CD14-positive monocyte (primary cell): ENCODE data around the gene MEP1A. TPM values are rescaled to one million over a fixed set of nuclear protein-coding genes. Genes with fewer than 3 reads are reported as not detected.

Experiments
- DNase-seq, 3 donors: peaks; one replicate each; pipeline ENCODE4 v3.0.0-alpha.2; 2011 to 2022
- H2AFZ ChIP-seq: 2 replicates; pipeline ENCODE4 v1.6.0; 2012; ENCODE audit warnings: mild to moderate bottlenecking, low read depth, low read length, inconsistent platforms; ENCODE audit not compliant: insufficient read depth, poor library complexity, severe bottlenecking
- H3K27ac ChIP-seq, 2 donors: 1 replicate in 1 of 2; 2 replicates in 1 of 2; pipeline ENCODE4 v1.5.1; 2012 to 2013; ENCODE audit warnings: low read length in 2 of 2, control low read depth in 1 of 2, inconsistent platforms in 1 of 2, low read depth in 1 of 2, mild to moderate bottlenecking in 1 of 2
- H3K27me3 ChIP-seq, 2 donors: one replicate each; pipeline versions ENCODE4 v1.6.0 to v1.6.1; 2011 to 2013; ENCODE audit warnings: low read length in 2 of 2; ENCODE audit not compliant: control insufficient read depth in 2 of 2, insufficient read depth in 2 of 2
- H3K36me3 ChIP-seq, 2 donors: replicated peaks in 1 of 2; 1 replicate in 1 of 2; 2 replicates in 1 of 2; pipeline versions ENCODE4 v1.5.1 to v1.6.1; 2012 to 2013; ENCODE audit warnings: low read length in 2 of 2, control low read depth in 1 of 2, inconsistent platforms in 1 of 2, mild to moderate bottlenecking in 1 of 2; ENCODE audit not compliant: insufficient read depth in 2 of 2, control insufficient read depth in 1 of 2
- H3K4me1 ChIP-seq, 2 donors: 1 replicate in 1 of 2; 2 replicates in 1 of 2; pipeline versions ENCODE4 v1.5.1 to v1.6.1; 2012 to 2013; ENCODE audit warnings: low read length in 2 of 2, control low read depth in 1 of 2, inconsistent platforms in 1 of 2, mild to moderate bottlenecking in 1 of 2, moderate library complexity in 1 of 2; ENCODE audit not compliant: insufficient read depth in 2 of 2, control insufficient read depth in 1 of 2
- H3K4me2 ChIP-seq: replicated peaks from 2 replicates; pipeline ENCODE3; 2012; ENCODE audit warnings: low read length, moderate library complexity, mild to moderate bottlenecking; ENCODE audit not compliant: poor library complexity, severe bottlenecking; ENCODE audit errors: extremely low read depth
- H3K4me3 ChIP-seq, 3 experiments: fragments of 200-600 bp in 1 of 3; sonication (generic) in 1 of 3; replicated peaks in 1 of 3; 1 replicate in 2 of 3; 2 replicates in 1 of 3; pipeline ENCODE4 v1.5.1; 2011 to 2013; ENCODE audit warnings: low read length in 3 of 3, mild to moderate bottlenecking in 3 of 3, control low read depth in 2 of 3, low read depth in 2 of 3, inconsistent platforms in 1 of 3, moderate library complexity in 1 of 3
- H3K79me2 ChIP-seq: 2 replicates; pipeline ENCODE4 v1.6.0; 2012; ENCODE audit warnings: mild to moderate bottlenecking, control low read depth, inconsistent platforms, low read length, moderate library complexity; ENCODE audit not compliant: insufficient read depth
- H3K9ac ChIP-seq: 2 replicates; pipeline ENCODE4 v1.6.0; 2017; ENCODE audit warnings: low read length, mild to moderate bottlenecking; ENCODE audit not compliant: insufficient read depth, poor library complexity, severe bottlenecking
- H3K9me3 ChIP-seq, 2 donors: replicated peaks in 1 of 2; 1 replicate in 1 of 2; 2 replicates in 1 of 2; pipeline versions ENCODE4 v1.5.1 to v1.6.1; 2012 to 2013; ENCODE audit warnings: low read length in 2 of 2, control low read depth in 1 of 2; ENCODE audit not compliant: control insufficient read depth in 1 of 2, insufficient read depth in 1 of 2
- H4K20me1 ChIP-seq: 2 replicates; pipeline ENCODE4 v1.6.0; 2012; ENCODE audit warnings: mild to moderate bottlenecking, low read length, control low read depth, moderate library complexity; ENCODE audit not compliant: insufficient read depth
- H3K27ac Mint-ChIP-seq, 7 donors: one replicate each; pipeline ENCODE4 v1.8.0; 2020; ENCODE audit warnings: mild to moderate bottlenecking in 7 of 7, mixed read lengths in 7 of 7, moderate library complexity in 6 of 7, inconsistent platforms in 2 of 7
- H3K27me3 Mint-ChIP-seq, 3 donors: one replicate each; pipeline ENCODE4 v1.8.0; 2021 to 2022; ENCODE audit warnings: low read depth in 3 of 3, mild to moderate bottlenecking in 3 of 3, mixed read lengths in 3 of 3, moderate library complexity in 3 of 3, inconsistent platforms in 1 of 3
- H3K36me3 Mint-ChIP-seq, 2 donors: one replicate each; pipeline ENCODE4 v1.8.0; 2020; ENCODE audit warnings: mixed read lengths in 2 of 2, inconsistent platforms in 1 of 2, mild to moderate bottlenecking in 1 of 2
- H3K4me1 Mint-ChIP-seq: one replicate; pipeline ENCODE4 v1.8.0; 2020; ENCODE audit warnings: mild to moderate bottlenecking, mixed read lengths
- H3K4me3 Mint-ChIP-seq, 2 donors: one replicate each; pipeline ENCODE4 v1.8.0; 2020; ENCODE audit warnings: mild to moderate bottlenecking in 2 of 2, mixed read lengths in 2 of 2, moderate library complexity in 1 of 2
- H3K9me3 Mint-ChIP-seq, 7 donors: one replicate each; pipeline ENCODE4 v1.8.0; 2020 to 2022; ENCODE audit warnings: mixed read lengths in 7 of 7, mild to moderate bottlenecking in 6 of 7, moderate library complexity in 6 of 7, inconsistent platforms in 2 of 7
- WGBS: methylation state at CpG from one replicate; pipeline ENCODE4 v1.1.5; 2013; ENCODE audit warnings: missing lambda C conversion rate; ENCODE audit not compliant: insufficient coverage; 5-methylcytosine and 5-hydroxymethylcytosine counted together
- intact Hi-C, 2 donors: fragments of 100-400 bp; cut with micrococcal nuclease; formaldehyde crosslinking; loops; one replicate each; pipeline versions ENCODE4 v1.15.0 to v1.15.1; 2023
- polyA plus RNA-seq, 3 donors: library from polyadenylated mRNA; depleted of rRNA in 1 of 3; unstranded in 2 of 3; stranded (reverse) in 1 of 3; fragments of 300-500 nt in 2 of 3; fragments of >200 nt in 1 of 3; fragmentation: Illumina TruSeq in 2 of 3; gene quantifications; 1 replicate in 2 of 3; 2 replicates in 1 of 3; pipeline ENCODE4 v1.2.3, GENCODE V29; 2012 to 2021
- TF ChIP-seq, protein P1 (sequence below): fragments of 200-600 bp; IDR thresholded peaks from one replicate; pipeline ENCODE4 v1.8.0; 2022; ENCODE audit warnings: antibody characterized with exemption, mild to moderate bottlenecking

MEP1A gene
- polyA plus RNA-seq, 3 donors, result 0.05 to 0.10 (median 0.07) TPM

GRCh38 chr6:46867411-46867810 is 74.2 kb downstream of the MEP1A start:
- Mint-ChIP-seq H3K27ac (no peak overlapping the region), H3K36me3 (no peaks in the 10 kb centered on the region), H3K4me1 (no peaks in the 10 kb centered on the region), H3K9me3 (no peaks in the 10 kb centered on the region), H3K4me3 (no peak overlapping the region), H3K27me3 (no peaks in the 10 kb centered on the region)
- Histone ChIP-seq H3K27me3 (no peaks in the 10 kb centered on the region), H3K4me1 (no peaks in the 10 kb centered on the region), H3K4me2 (no peak overlapping the region), H3K4me3 (no peak overlapping the region), H3K79me2 (no peaks in the 10 kb centered on the region), H3K9ac (no peak overlapping the region), H2AFZ (no peak overlapping the region), H3K27ac (no peak overlapping the region), H3K9me3 (no peaks in the 10 kb centered on the region), H3K36me3 (no peaks in the 10 kb centered on the region), H4K20me1 (no peaks in the 10 kb centered on the region)
- no peak for DNase-seq
- no CpG with 5 or more reads among the region's 5 CpGs for WGBS
- TF ChIP-seq, protein P1, sequence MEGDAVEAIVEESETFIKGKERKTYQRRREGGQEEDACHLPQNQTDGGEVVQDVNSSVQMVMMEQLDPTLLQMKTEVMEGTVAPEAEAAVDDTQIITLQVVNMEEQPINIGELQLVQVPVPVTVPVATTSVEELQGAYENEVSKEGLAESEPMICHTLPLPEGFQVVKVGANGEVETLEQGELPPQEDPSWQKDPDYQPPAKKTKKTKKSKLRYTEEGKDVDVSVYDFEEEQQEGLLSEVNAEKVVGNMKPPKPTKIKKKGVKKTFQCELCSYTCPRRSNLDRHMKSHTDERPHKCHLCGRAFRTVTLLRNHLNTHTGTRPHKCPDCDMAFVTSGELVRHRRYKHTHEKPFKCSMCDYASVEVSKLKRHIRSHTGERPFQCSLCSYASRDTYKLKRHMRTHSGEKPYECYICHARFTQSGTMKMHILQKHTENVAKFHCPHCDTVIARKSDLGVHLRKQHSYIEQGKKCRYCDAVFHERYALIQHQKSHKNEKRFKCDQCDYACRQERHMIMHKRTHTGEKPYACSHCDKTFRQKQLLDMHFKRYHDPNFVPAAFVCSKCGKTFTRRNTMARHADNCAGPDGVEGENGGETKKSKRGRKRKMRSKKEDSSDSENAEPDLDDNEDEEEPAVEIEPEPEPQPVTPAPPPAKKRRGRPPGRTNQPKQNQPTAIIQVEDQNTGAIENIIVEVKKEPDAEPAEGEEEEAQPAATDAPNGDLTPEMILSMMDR, result no peak
- intact Hi-C loops, result no loop called here

DNA sequence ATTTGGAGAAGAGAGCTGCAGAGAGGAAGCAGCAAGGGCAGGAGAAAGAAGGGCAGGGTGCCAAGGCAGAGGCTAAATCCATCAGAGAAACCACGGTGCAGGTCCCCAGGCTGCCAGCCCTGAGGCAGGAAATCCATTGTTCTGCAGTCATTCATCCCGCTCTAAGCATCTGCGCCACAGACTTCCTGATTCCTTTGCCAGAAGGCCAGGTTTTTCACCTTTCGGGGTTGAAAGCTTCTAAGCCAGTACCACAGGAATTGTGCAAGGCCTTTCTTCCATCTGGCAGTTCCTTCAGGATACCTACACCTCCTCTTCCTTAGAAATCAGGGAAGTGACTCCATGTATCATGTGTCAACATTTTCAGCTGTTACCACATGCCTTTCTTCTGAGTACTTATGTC is 82.9 kb downstream of the MEP1A start:
- no peaks in the 10 kb centered on the region for H3K4me1 ChIP-seq
- 3% methylated on average over 4 of the region's 4 CpGs for WGBS
- H3K4me3 ChIP-seq, result no peak overlapping the region
- no peaks in the 10 kb centered on the region for H3K36me3 ChIP-seq
- Mint-ChIP-seq H3K9me3 (no peaks in the 10 kb centered on the region), H3K27me3 (peaks cover 0 to 3% (median 0%) of the 10 kb centered on the region in 3 donors), H3K27ac (no peak overlapping the region), H3K4me3 (no peak overlapping the region), H3K36me3 (no peaks in the 10 kb centered on the region), H3K4me1 (no peaks in the 10 kb centered on the region)
- no peaks in the 10 kb centered on the region for H3K9me3 ChIP-seq
- no peaks in the 10 kb centered on the region for H3K79me2 ChIP-seq
- no peak overlapping the region for H3K9ac ChIP-seq
- TF ChIP-seq, protein P1, result no peak
- H3K27me3 ChIP-seq, result no peaks in the 10 kb centered on the region
- no peak overlapping the region for H3K27ac ChIP-seq
- H3K4me2 ChIP-seq, result no peak overlapping the region
- no peak overlapping the region for H2AFZ ChIP-seq
- no peak for DNase-seq
- H4K20me1 ChIP-seq, result no peaks in the 10 kb centered on the region
- intact Hi-C loops, result no loop called here
